A673 (cell line): ENCODE measurements around the gene SDC1. TPM values are rescaled to one million over a fixed set of nuclear protein-coding genes. Genes with fewer than 3 reads are reported as not detected.
A peak's percentile ranks its signal among the peaks of the same experiment; 100 is the strongest.

ENCODE experiments used
- BruUV-seq: library from RNA; stranded (reverse); fragments of 400-500 nt; replicated peaks from 2 replicates; lab custom pipeline; 2021; lab: Mats Ljungman, UMichigan
- CTCF ChIA-PET: fragments of 300-600 bp; sonication (Branson Sonifier 250); formaldehyde crosslinking; loops from one replicate; lab custom pipeline; 2022; ENCODE audit warnings: antibody characterized with exemption; lab: Charles Lee
- POLR2A ChIA-PET: fragments of 300-600 bp; sonication (Branson Sonifier 250); formaldehyde crosslinking; loops from one replicate; lab custom pipeline; 2022; ENCODE audit warnings: antibody characterized with exemption; ENCODE audit not compliant: low non-redundant PET; lab: Charles Lee
- DNase-seq: peaks from one replicate; pipeline ENCODE4 v3.0.0-alpha.2; 2015; ENCODE audit warnings: low spot score
- H3K27ac ChIP-seq: fragments of 200-600 bp; sonication (generic); 2 replicates; pipeline ENCODE4 v1.5.1; 2016; ENCODE audit warnings: mixed run types, low read depth, mild to moderate bottlenecking, mixed read lengths, antibody characterized with exemption, low read length; ENCODE audit not compliant: poor library complexity, severe bottlenecking
- H3K27me3 ChIP-seq: fragments of 200-600 bp; sonication (generic); replicated peaks from 2 replicates; pipeline ENCODE4 v1.6.1; 2017; ENCODE audit warnings: mixed run types, low read depth, mild to moderate bottlenecking, mixed read lengths, antibody characterized with exemption, low read length; ENCODE audit not compliant: insufficient read depth, poor library complexity
- H3K36me3 ChIP-seq: fragments of 200-600 bp; sonication (generic); 2 replicates; pipeline ENCODE4 v1.6.1; 2016; ENCODE audit warnings: mixed run types, mild to moderate bottlenecking, mixed read lengths, antibody characterized with exemption, low read length; ENCODE audit not compliant: insufficient read depth, poor library complexity, severe bottlenecking
- H3K4me1 ChIP-seq: fragments of 200-600 bp; sonication (generic); 2 replicates; pipeline ENCODE4 v1.6.1; 2017; ENCODE audit warnings: mixed run types, mild to moderate bottlenecking, mixed read lengths, antibody characterized with exemption, low read length; ENCODE audit not compliant: insufficient read depth, poor library complexity, severe bottlenecking
- H3K4me3 ChIP-seq: fragments of 200-600 bp; sonication (generic); 2 replicates; pipeline ENCODE4 v1.5.1; 2016; ENCODE audit warnings: low read depth, mixed run types, mild to moderate bottlenecking, mixed read lengths, low read length; ENCODE audit not compliant: poor library complexity, severe bottlenecking
- H3K9me3 ChIP-seq: fragments of 200-600 bp; sonication (generic); 2 replicates; pipeline ENCODE4 v1.6.1; 2016; ENCODE audit warnings: mixed run types, low read depth, mild to moderate bottlenecking, mixed read lengths, antibody characterized with exemption, low read length; ENCODE audit not compliant: poor library complexity, severe bottlenecking
- EZH2 ChIP-seq: fragments of 200-600 bp; sonication (generic); IDR thresholded peaks from 2 replicates; pipeline ENCODE4 v1.6.1; 2017; ENCODE audit warnings: borderline replicate concordance, low read depth, mild to moderate bottlenecking, mixed read lengths, antibody characterized with exemption, low read length; ENCODE audit not compliant: poor library complexity, severe bottlenecking
- intact Hi-C: fragments of 100-400 bp; cut with micrococcal nuclease; formaldehyde crosslinking; loops from one replicate; pipeline ENCODE4 v1.10.0; 2022; ENCODE audit not compliant: unreplicated experiment
- total RNA-seq: library from RNA; stranded (reverse); gene quantifications from 2 replicates; pipeline ENCODE4 v1.2.3, GENCODE V29; 2021
- TF ChIP-seq, protein P1 (sequence below): fragments of 300-800, 200-600 bp; sonication (generic); conservative IDR thresholded peaks from 2 replicates; pipeline ENCODE4 v1.5.1; 2017; ENCODE audit warnings: low read depth, mild to moderate bottlenecking, antibody characterized with exemption, low read length, moderate library complexity, mixed read lengths

SDC1 gene
- total RNA-seq, 1 experiment from 2014 or later: 1.4 TPM

DNA sequence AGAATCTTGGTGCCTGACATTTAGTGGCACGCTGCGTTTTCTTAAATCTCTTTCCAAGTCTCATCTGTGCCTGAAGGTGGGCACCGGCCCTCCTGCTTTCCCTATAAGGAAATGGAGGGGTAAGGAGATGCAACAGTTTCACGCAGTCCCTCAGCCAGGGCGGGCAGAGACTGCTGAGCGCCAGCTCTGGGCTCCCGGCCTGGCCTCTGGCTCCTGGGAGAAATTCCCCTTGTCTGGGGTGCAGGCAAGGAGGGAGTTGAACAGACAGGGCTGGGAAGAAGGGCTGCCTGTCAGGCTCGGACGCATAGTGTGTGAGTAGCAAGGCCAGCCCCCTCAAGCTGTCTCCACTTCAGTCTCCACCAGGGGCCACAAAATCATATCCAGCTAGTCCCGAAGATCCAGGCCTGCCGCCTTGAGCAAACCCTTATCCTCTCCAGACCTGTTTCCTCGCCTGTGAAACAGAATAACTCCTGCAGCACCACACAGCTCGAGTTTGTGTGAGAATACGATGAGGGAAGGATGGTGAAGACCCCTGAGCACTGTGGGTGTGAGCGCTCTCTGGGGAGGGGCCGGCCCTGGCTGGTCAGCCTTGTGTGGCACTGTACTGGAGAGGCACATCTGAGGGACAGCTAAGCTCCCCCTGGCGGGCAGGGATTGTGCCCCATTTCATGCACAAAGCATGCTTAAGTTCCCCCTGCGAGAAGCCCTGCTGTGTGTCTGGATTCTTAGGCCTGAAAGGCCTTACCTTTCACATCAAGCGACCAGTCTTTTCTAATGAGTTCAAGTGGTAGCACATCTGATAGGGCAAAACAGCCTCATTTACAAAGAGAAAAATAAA lies 33.8 kb downstream of the SDC1 start:
- peaks cover 10% of the 10 kb centered on the region for H3K4me1 ChIP-seq
- H3K9me3 ChIP-seq: no peaks in the 10 kb centered on the region
- POLR2A ChIA-PET: no interaction called here
- DNase-seq: no peak
- TF ChIP-seq, protein P1, sequence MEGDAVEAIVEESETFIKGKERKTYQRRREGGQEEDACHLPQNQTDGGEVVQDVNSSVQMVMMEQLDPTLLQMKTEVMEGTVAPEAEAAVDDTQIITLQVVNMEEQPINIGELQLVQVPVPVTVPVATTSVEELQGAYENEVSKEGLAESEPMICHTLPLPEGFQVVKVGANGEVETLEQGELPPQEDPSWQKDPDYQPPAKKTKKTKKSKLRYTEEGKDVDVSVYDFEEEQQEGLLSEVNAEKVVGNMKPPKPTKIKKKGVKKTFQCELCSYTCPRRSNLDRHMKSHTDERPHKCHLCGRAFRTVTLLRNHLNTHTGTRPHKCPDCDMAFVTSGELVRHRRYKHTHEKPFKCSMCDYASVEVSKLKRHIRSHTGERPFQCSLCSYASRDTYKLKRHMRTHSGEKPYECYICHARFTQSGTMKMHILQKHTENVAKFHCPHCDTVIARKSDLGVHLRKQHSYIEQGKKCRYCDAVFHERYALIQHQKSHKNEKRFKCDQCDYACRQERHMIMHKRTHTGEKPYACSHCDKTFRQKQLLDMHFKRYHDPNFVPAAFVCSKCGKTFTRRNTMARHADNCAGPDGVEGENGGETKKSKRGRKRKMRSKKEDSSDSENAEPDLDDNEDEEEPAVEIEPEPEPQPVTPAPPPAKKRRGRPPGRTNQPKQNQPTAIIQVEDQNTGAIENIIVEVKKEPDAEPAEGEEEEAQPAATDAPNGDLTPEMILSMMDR: peak; percentile 20; the same call in 1 of the 2 replicates
- no peak for TF ChIP-seq EZH2
- H3K4me3 ChIP-seq: no peak overlapping the region
- intact Hi-C loops: no loop called here
- BruUV-seq: no TSS peak
- CTCF ChIA-PET: no interaction called here
- H3K27ac ChIP-seq: no peak overlapping the region
- H3K27me3 ChIP-seq: no peaks in the 10 kb centered on the region
- no peaks in the 10 kb centered on the region for H3K36me3 ChIP-seq

DNA sequence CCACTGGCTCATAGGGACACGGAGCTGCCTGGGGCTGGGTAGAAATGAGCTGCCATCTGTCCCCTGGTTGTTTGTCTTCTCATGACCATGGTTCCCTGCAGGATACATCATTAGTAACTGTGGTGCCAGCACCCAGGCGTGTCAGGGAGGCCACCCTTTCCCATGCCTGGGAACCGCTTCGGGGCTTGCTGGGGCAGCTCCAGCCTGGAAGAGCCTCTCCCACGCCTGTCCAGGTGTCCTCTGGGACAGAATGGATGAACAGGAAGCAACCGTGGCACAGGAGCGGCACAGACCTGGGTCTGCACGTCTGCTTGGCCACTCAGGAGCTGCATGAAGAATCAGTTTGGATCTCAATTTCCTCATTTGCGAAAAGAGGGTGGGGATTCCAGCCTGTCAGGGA lies 34.8 kb downstream of the SDC1 start:
- BruUV-seq: no TSS peak
- peaks cover 10% of the 10 kb centered on the region for H3K4me1 ChIP-seq
- intact Hi-C loops: no loop called here
- H3K9me3 ChIP-seq: no peaks in the 10 kb centered on the region
- no peak for TF ChIP-seq EZH2
- TF ChIP-seq, protein P1: no peak
- no peaks in the 10 kb centered on the region for H3K27me3 ChIP-seq
- no peak overlapping the region for H3K4me3 ChIP-seq
- no peak overlapping the region for H3K27ac ChIP-seq
- ChIA-PET POLR2A (no interaction called here), CTCF (no interaction called here)
- H3K36me3 ChIP-seq: no peaks in the 10 kb centered on the region
- no peak for DNase-seq

DNA sequence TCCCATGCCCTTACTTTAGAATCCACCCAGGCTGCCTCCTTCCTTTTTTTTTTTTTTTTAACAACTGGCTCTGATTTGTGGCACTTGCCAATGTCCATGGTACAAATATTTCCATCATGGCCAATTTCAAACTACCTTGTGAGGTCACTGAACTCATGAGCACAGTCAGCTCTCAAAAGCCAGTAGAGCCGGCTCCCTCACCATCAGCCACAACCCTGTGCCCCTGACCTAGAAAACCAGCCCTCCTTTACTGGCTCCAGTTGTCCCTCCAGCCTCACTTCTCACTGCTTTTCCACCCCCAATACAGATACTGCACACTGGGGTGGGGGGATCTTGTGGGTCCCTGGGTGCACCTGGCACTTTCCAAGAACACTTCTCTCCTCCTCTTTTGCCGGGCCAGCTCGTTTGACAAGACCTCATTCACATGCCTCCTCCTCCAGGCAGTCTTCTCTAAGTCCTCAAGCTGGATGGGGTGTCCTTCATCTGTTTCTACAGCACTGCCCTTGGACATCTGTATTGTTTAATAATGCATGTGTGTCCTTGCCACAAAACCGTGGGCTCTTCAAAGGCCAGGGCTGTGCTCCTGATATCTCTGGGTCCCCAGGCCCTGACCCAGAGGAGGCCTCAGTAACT lies 35.5 kb downstream of the SDC1 start:
- intact Hi-C loops: no loop called here
- ChIA-PET POLR2A (no interaction called here), CTCF (no interaction called here)
- Histone ChIP-seq H3K36me3 (no peaks in the 10 kb centered on the region), H3K27me3 (no peaks in the 10 kb centered on the region), H3K27ac (no peak overlapping the region), H3K9me3 (no peaks in the 10 kb centered on the region), H3K4me3 (no peak overlapping the region), H3K4me1 (peaks cover 10% of the 10 kb centered on the region)
- BruUV-seq: no TSS peak
- DNase-seq: no peak
- TF ChIP-seq EZH2: no peak
- TF ChIP-seq, protein P1: no peak
